Bronchial epithelial cell (primary cell): ENCODE data around the gene WDR73. TPM values are rescaled to one million over a fixed set of nuclear protein-coding genes. Genes with fewer than 3 reads are reported as not detected.

Source experiments
- DNase-seq: peaks from one replicate; pipeline ENCODE4 v3.0.0-alpha.2; 2010; ENCODE audit warnings: low read depth
- FAIRE-seq: peaks from 2 replicates; lab custom pipeline; 2011; peaks lifted over from hg19 to GRCh38; lab: Jason Lieb, UNC
- H3K27me3 ChIP-seq: 2 replicates; pipeline ENCODE4 v1.5.1; 2011; ENCODE audit warnings: low read length; ENCODE audit not compliant: control insufficient read depth, insufficient read depth
- H3K36me3 ChIP-seq: 2 replicates; pipeline ENCODE4 v1.5.1; 2011; ENCODE audit warnings: low read length; ENCODE audit not compliant: control insufficient read depth, insufficient read depth
- H3K4me3 ChIP-seq: 2 replicates; pipeline ENCODE4 v1.5.1; 2011; ENCODE audit warnings: mild to moderate bottlenecking, low read depth, low read length, control low read depth
- total RNA-seq: library from RNA; depleted of rRNA; stranded (reverse); fragments of >200 nt; gene quantifications from 2 replicates; pipeline ENCODE4 v1.2.1, GENCODE V29; 2014
- TF ChIP-seq, protein P1 (sequence below): IDR thresholded peaks from 2 replicates; pipeline ENCODE4 v1.5.1; 2011; ENCODE audit warnings: mild to moderate bottlenecking, moderate library complexity, low read length, control low read depth, inconsistent platforms; ENCODE audit not compliant: insufficient read depth, severe bottlenecking

WDR73 gene
- total RNA-seq, 1 donor from 2014 or later = 24.0 TPM

DNA sequence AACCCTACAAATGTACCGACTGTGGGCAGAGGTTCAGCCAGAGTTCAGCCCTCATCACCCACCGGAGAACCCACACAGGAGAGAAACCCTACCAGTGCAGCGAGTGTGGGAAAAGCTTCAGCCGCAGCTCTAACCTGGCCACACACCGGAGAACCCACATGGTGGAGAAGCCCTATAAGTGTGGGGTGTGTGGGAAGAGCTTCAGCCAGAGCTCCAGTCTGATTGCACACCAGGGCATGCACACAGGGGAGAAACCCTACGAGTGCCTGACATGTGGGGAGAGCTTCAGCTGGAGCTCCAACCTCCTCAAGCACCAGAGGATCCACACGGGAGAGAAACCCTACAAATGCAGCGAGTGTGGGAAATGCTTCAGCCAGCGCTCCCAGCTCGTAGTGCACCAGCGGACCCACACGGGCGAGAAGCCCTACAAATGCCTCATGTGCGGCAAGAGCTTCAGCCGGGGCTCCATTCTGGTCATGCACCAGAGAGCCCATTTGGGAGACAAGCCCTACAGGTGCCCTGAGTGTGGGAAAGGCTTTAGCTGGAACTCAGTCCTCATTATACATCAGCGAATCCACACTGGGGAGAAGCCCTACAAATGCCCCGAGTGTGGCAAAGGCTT lies 32.6 kb downstream of the WDR73 start:
- Histone ChIP-seq H3K4me3 (no peak overlapping the region), H3K27me3 (no peaks in the 10 kb centered on the region), H3K36me3 (peaks cover 4% of the 10 kb centered on the region)
- FAIRE-seq = no peak
- TF ChIP-seq, protein P1, sequence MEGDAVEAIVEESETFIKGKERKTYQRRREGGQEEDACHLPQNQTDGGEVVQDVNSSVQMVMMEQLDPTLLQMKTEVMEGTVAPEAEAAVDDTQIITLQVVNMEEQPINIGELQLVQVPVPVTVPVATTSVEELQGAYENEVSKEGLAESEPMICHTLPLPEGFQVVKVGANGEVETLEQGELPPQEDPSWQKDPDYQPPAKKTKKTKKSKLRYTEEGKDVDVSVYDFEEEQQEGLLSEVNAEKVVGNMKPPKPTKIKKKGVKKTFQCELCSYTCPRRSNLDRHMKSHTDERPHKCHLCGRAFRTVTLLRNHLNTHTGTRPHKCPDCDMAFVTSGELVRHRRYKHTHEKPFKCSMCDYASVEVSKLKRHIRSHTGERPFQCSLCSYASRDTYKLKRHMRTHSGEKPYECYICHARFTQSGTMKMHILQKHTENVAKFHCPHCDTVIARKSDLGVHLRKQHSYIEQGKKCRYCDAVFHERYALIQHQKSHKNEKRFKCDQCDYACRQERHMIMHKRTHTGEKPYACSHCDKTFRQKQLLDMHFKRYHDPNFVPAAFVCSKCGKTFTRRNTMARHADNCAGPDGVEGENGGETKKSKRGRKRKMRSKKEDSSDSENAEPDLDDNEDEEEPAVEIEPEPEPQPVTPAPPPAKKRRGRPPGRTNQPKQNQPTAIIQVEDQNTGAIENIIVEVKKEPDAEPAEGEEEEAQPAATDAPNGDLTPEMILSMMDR = no peak
- no peak for DNase-seq

DNA sequence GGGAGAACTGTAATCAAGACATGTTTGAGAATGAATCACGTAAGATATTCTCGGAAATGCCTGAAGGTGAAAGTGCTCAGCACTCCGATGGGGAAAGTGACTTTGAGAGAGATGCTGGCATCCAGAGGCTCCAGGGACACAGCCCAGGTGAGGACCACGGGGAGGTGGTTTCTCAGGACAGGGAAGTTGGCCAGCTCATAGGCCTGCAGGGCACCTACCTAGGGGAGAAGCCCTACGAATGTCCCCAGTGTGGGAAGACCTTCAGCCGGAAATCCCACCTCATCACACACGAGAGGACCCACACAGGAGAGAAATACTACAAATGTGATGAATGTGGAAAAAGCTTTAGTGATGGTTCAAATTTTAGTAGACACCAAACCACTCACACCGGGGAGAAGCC lies 33.5 kb downstream of the WDR73 start:
- FAIRE-seq = no peak
- Histone ChIP-seq H3K27me3 (no peaks in the 10 kb centered on the region), H3K4me3 (no peak overlapping the region), H3K36me3 (peaks cover 4% of the 10 kb centered on the region)
- no peak for DNase-seq
- TF ChIP-seq, protein P1 = no peak

DNA sequence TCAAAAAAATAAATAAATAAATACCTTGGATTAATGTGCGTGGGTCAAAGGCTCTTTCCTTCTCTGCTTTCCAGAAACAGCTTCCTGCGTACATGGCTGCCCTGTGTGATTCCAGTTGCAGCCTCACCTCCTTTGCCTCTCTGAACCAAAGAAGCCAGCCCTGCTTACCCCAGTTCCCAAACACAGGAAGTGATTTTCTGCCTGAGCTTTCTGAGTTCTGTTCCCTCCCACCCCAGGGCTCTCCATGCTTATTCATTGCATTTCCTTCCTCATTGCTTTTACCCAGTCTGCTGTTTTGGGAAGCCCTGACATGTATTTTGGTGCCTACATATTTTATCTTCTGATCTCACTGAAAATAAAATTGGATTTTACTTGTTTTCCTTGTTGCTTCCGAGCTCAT lies 37.8 kb downstream of the WDR73 start:
- Histone ChIP-seq H3K27me3 (no peaks in the 10 kb centered on the region), H3K36me3 (peaks cover 2% of the 10 kb centered on the region), H3K4me3 (no peak overlapping the region)
- TF ChIP-seq, protein P1 = no peak
- FAIRE-seq = no peak
- DNase-seq = no peak

DNA sequence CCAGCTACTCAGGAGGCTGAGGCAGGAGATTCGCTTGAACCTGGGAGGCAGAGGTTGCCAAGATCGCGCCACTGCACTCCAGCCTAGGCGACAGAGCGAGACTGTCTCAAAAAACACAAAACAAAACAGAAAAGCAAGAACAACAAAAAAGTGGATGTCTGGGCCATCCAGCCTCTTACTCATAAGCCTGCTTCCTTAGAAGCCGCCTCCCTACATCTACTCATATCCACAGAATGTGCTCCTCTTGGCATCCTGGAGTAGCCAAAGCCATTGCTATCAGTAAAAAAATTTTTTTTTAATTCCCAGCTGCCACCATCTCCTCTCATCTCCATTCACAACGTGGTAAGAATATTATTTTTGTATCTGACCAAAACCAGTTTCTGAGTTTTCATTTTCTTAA lies 42.5 kb downstream of the WDR73 start:
- no peak for DNase-seq
- Histone ChIP-seq H3K4me3 (no peak overlapping the region), H3K36me3 (no peaks in the 10 kb centered on the region), H3K27me3 (no peaks in the 10 kb centered on the region)
- FAIRE-seq = no peak
- TF ChIP-seq, protein P1 = no peak

DNA sequence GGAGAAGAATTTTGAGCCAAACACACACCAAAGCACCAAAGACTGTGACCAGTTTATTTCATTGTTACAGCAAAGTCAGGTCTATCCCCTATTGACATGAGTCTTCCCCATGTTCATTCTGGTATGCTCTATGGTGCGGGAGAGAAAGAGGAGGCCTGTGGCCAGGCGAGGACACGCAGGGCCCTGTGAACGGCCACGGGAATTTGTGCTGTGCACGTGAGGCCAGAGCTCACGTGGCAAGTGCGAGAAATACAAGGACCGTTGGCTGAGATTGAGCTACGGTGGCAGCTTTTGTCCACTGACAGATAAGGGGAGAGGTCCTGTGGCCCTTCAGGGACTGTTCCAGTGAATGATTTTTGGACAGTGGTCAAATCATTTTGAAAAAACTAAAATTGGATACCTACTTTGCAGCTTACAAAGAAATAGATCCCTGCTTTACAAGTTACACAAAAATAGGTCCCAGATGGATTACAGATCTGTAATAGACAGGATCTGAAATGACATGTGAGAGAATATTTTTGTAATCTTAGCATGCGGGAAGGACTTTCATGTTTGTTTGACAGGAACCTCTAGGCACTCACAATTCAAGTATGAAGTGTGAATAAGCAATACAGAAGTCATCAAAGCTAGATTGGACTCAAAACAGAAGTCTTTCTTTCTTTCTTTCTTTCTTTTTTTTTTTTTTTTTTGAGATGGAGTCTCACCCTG lies 44.1 kb downstream of the WDR73 start:
- H3K27me3 ChIP-seq = no peaks in the 10 kb centered on the region
- DNase-seq (no peak), FAIRE-seq (no peak)
- H3K4me3 ChIP-seq = no peak overlapping the region
- TF ChIP-seq, protein P1 = no peak
- no peaks in the 10 kb centered on the region for H3K36me3 ChIP-seq
